KOPT-K1 (cell line): ENCODE data around the gene ZNF132.
"Not testable (repeated sequence)": the region's sequence is repeated elsewhere in the genome, so short reads cannot be mapped to it uniquely, and the experiment has no call there.

Experiments used
- H3K27ac ChIP-seq: fragments of 200-600 bp; sonication (generic); 2 replicates; pipeline ENCODE4 v1.5.1; 2016; ENCODE audit warnings: antibody characterized with exemption, mild to moderate bottlenecking, low read depth, low read length; ENCODE audit not compliant: poor library complexity, severe bottlenecking
- H3K36me3 ChIP-seq: fragments of 200-600 bp; sonication (generic); 2 replicates; pipeline ENCODE4 v1.5.1; 2017; ENCODE audit warnings: antibody characterized with exemption, mild to moderate bottlenecking, low read length, moderate library complexity; ENCODE audit not compliant: insufficient read depth
- H3K9me3 ChIP-seq: fragments of 200-600 bp; sonication (generic); 2 replicates; pipeline ENCODE4 v1.5.1; 2017; ENCODE audit warnings: antibody characterized with exemption, low read length, mild to moderate bottlenecking; ENCODE audit not compliant: insufficient read depth, poor library complexity, severe bottlenecking

Gene ZNF132

DNA sequence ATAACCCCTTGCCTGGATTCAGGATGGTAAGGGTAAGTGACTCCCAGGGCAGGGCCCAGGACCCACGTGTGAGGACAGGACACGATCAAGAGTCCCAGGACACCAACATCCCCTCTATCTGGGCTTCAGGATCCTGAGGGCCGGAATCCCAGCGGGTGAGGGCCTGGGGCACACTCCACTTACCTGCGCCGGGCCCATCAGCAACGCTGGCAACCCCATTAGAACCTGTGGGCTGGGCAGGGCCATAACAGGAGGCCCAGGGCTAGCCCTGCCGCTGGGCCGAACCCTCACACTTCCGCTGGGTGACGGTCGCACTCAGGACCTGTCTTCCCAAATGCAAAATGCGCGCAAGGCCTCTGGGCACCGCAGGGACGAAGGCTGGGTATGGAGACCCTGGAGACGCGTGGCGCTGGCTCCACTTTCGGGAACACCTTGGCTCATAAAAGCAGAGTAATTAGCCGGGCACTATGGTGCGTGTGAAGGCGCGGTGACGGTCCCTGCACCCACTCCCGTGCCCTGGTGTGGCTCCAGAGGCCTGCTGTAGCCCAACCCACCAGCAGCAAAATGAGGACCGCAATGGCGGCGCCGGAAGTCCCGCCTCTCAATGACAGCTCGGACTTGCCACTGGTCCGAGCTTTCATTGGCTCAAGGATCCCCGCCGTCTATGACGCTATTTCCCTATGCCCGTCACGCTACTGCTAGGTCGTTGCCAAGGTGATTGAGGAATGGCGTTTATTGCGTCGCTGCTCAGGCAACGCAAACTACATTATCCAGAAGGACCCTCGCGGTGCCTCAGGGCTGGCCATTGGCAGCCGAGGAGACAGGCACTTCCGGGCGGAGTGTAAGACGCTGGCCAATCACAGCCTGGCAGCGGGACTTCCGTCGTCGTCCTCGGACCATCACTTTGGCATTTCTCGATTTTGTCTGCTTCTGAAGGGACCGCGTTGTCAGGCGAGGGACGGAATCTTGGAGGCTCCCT is at the start of gene ZNF132:
Gene ZNF132, minus strand, starts transcription at position 578 of the 979 bp plus-strand sequence. Its CDS starts 332 bp downstream, at position 246.
- Histone ChIP-seq H3K9me3 (peaks cover 35% of the 10 kb centered on the region), H3K36me3 (no peaks in the 10 kb centered on the region), H3K27ac (no peak within 1 kb of the TSS)

DNA sequence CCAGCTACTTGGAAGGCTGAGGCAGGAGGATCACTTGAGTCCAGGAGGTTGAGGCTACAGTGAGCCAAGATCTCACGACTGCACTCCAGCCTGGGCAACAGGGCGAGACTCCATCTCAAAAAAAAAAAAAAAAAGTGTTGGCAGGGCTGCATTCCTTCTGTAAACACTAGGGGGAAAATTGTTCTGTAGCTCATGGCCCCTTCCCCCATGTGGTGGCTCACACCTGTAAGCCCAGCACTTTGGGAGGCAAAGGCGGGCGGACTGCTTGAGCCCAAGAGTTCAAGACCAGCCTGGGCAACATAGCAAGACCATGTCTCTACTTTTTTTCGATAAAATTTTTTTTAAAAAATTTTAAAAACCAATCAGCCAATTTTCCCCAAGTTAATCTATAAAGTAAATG is 44.4 kb upstream of the ZNF132 start:
- not testable (repeated sequence) for H3K27ac ChIP-seq, H3K9me3 ChIP-seq
- H3K36me3 ChIP-seq, result peaks cover 16% of the 10 kb centered on the region; the same call in 1 of the 2 replicates

DNA sequence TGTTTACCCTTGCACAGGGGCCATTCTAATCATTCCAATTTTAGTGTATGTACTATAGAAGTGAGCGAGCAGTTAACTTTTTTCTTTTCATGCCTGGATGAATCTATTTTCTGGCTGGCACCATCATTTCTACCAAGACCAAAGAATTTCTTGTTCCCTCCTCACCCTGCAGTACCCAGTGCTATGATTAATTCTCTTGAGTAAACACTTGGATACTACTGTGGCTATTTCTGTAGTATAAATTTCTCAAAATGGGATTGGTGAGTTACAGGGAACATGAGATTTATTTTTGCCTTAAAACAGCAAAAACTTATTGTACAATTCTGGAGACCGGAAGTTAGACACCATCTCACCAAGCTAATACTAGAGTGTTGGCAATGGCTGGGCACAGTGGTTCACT is 43.8 kb upstream of the ZNF132 start:
- H3K27ac ChIP-seq, result peak overlapping the region; percentile 82
- no peaks in the 10 kb centered on the region for H3K9me3 ChIP-seq
- H3K36me3 ChIP-seq, result peaks cover 16% of the 10 kb centered on the region; the same call in 1 of the 2 replicates

DNA sequence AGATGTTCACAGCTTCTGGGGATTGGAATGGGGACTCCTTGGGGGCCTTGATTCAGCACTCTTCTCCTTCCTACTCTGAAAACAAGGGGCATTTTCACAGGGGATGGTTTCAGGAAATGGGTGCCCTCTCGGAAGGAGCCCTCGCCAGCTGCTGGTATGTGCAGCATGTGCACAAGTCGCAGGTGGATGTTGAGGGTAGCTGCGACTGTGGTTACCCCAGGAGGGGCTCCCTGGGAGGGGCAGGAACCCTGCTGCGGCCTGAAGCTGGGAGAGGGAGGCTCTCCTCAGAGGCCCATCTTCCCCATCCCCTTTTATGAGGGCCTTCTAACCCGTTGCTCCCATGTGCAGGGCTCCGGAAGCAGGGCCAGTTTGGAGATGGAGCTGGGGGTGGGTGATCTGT is 42.4 kb upstream of the ZNF132 start:
- H3K27ac ChIP-seq, result peak overlapping the region; percentile 82
- H3K9me3 ChIP-seq, result no peaks in the 10 kb centered on the region
- H3K36me3 ChIP-seq, result peaks cover 16% of the 10 kb centered on the region; the same call in 1 of the 2 replicates

DNA sequence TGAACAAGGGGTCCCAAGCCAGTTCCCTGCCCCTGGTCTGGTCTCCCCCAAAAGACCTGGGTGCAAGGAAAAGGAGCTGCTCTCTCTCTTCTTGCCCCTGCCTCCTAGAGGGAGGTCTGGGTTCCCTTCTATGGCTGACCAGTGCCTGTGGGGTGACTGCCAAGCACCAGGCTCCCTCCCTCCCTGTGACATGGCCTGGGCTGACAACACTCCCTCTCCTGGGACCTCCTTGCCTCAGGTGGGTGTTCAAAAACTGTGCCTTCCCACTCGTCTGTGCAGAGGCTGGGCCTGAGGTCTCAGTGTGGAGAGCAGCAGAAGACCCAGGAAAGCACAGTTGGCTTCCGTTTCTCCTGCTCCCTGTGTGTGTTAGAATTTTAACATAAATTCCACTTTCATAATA is 40.9 kb upstream of the ZNF132 start:
- peaks cover 16% of the 10 kb centered on the region; the same call in 1 of the 2 replicates for H3K36me3 ChIP-seq
- H3K9me3 ChIP-seq, result no peaks in the 10 kb centered on the region
- H3K27ac ChIP-seq, result peak overlapping the region; percentile 82

DNA sequence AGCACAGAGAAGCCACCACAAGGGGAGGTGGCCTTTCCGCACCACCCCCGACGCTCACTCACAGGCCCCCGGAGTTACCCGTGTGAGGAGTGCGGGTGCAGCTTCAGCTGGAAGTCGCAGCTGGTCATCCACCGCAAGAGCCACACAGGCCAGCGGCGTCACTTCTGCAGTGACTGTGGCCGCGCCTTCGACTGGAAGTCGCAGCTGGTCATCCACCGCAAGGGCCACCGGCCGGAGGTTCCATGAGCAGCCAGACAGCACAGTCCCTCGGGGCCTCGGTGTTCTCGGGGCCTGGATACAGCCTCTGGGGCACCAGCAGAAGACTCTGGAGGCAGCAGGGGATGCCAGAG is 40.5 kb upstream of the ZNF132 start:
- Histone ChIP-seq H3K36me3 (peaks cover 16% of the 10 kb centered on the region; the same call in 1 of the 2 replicates), H3K9me3 (no peaks in the 10 kb centered on the region), H3K27ac (no peak overlapping the region)

DNA sequence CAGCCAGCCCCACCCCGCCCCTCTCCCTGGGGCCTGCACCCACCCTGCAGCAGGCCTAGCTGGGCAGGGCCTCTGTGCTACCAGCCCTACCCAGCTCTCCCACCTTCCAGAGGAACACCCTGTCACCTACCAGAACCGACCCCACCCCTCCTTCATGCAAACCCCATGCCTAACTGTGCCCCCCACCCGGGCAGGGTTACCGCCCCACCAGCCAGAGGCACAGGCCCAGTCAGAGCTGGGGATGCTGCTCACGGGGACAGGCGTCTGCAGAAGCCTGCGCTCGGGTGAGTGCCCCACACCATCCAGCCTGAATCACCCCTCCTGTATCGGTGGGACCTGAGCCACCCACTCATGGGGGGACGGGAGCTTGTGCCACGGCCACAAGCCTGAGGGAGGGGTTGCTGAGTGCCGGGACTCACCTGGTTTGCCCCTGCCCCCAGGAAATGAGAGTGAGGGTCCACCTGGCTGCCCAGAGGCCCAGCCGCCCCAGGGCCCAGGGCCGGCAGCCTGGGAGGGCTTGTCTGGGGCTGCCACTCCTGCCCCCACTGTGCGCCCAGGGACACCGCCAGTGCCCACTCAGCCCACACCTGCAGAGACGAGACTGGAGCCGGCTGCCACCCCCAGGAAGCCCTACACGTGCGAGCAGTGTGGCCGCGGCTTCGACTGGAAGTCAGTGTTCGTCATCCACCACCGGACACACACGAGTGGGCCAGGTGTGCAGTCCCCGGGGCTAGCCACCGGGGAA is 40.0 kb upstream of the ZNF132 start:
- Histone ChIP-seq H3K36me3 (peaks cover 16% of the 10 kb centered on the region; the same call in 1 of the 2 replicates), H3K27ac (no peak overlapping the region), H3K9me3 (no peaks in the 10 kb centered on the region)

DNA sequence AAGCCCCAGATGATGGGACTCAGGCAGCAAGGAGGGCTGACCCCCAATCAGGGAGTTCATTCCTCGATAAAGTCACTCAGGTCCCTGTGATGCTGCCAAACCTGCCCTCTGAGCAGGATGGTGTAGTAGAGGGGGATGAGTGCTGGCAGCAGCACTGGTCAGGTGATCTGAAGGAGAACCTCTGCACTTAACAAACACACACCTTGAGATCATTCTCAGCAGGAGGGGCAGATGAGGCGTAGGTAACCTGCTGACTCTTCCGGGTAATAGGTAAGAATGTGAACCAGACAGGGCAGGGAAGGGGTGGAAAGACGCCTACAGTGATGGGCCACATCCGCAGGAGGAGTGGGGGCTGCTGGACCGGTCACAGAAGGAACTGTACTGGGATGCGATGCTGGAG is 39.4 kb upstream of the ZNF132 start:
- Histone ChIP-seq H3K9me3 (no peaks in the 10 kb centered on the region), H3K27ac (no peak overlapping the region), H3K36me3 (peaks cover 16% of the 10 kb centered on the region; the same call in 1 of the 2 replicates)

DNA sequence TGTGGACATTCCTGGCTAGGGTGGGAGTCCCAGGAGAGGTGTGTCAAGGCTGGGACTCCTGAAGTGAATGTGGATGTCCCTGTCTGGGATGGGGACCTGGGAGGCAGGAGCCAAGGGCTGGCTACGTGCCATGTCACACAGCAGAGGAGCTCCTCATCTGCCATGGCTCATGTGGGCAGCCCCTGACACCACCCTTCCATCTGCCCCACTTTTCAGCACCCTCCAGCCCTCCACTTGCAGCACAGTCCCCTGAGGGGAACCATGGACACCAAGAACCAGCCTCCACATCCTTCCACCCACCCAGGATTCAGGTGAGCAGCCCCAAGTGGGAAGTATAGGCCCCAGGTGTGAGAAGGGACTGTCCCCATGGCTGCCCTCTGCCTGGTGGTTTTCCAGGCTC is 37.9 kb upstream of the ZNF132 start:
- H3K9me3 ChIP-seq, result no peaks in the 10 kb centered on the region
- H3K36me3 ChIP-seq, result peaks cover 28% of the 10 kb centered on the region
- H3K27ac ChIP-seq, result peak overlapping the region; percentile 97

DNA sequence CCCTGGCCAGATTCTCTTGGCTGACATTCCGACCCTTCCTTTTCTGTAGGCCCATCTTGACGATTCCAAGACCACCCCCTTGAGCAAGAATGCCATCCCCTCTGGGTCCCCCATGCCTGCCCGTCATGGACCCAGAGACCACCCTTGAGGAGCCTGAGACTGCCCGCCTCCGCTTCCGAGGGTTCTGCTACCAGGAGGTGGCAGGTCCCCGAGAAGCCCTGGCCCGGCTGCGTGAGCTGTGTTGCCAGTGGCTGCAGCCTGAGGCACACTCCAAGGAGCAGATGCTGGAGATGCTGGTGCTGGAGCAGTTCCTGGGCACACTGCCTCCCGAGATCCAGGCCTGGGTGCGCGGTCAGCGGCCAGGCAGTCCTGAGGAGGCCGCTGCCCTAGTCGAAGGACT is 37.2 kb upstream of the ZNF132 start:
- H3K9me3 ChIP-seq, result no peaks in the 10 kb centered on the region
- H3K36me3 ChIP-seq, result peaks cover 35% of the 10 kb centered on the region
- peak overlapping the region; percentile 97 for H3K27ac ChIP-seq

DNA sequence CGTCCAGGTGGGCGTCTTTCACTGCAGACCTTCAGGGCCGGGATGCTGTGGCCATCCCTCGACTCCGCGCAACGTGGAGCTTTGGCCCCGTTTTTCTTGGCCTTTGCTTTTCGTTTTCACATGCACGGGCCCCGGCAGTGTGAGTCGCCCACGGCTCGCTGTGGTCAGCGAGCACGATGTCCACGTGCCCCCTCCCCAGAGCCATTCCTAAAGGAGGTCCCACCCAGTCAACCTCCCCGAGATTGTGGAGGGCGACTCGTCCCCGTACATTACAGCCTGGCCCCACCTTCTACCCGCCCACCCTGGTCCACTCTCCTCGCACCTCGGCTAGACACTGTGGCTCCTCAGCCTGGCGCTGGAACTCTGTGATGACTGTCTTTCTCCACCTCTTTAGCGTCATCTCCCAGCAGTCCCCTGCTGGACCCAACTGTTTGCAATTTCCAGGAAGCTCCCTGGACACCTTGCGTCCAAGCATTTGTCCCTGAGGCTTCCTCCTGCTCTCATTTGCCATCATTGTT is 36.6 kb upstream of the ZNF132 start:
- no peaks in the 10 kb centered on the region for H3K9me3 ChIP-seq
- peak overlapping the region; percentile 97 for H3K27ac ChIP-seq
- H3K36me3 ChIP-seq, result peaks cover 41% of the 10 kb centered on the region

DNA sequence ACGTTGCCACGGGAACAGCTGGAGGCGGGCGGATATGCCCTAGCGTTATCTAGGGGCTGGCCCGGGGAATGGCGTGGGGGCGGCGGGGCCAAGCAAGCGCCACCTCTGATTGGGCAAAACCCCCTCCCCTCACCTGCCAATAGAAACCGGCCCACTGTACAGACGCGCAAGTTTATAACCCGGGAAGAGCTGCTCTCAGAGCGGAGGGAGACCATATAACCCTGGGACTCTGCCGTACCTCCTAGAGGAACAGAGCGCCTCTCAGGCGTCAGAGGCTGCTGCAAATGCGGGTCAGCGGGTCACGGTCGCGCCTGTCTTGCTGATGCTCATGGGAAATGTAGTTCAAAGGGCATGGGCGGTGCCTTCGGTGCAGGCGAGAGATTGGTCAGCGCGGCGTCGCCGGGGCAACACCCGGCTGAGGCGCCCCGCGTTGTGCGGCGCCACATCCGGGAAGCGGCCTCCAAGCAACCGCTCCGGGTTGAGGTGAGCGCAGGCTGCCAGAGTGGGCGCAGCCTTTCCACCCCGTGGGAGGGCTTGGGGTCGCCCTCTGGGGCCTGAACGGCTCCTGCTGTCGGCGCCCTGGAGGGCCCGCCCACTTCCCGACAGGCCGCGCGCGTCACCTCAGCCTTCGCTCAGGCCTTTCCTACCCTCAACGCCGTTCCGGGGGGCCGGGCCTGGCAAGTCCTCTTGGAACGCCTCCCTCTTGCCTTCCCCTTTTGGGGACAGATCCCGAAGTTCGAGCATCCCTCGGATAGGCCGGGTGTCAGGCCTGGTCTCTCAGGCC is 36.0 kb upstream of the ZNF132 start, which contains the start of gene ZNF446:
Gene ZNF446, plus strand, starts transcription at position 639 of the 784 bp plus-strand sequence. CDS start 867 bp downstream, outside the sequence.
- Histone ChIP-seq H3K27ac (peak within 1 kb of the TSS; percentile 97), H3K36me3 (peaks cover 38% of the 10 kb centered on the region), H3K9me3 (no peaks in the 10 kb centered on the region)

DNA sequence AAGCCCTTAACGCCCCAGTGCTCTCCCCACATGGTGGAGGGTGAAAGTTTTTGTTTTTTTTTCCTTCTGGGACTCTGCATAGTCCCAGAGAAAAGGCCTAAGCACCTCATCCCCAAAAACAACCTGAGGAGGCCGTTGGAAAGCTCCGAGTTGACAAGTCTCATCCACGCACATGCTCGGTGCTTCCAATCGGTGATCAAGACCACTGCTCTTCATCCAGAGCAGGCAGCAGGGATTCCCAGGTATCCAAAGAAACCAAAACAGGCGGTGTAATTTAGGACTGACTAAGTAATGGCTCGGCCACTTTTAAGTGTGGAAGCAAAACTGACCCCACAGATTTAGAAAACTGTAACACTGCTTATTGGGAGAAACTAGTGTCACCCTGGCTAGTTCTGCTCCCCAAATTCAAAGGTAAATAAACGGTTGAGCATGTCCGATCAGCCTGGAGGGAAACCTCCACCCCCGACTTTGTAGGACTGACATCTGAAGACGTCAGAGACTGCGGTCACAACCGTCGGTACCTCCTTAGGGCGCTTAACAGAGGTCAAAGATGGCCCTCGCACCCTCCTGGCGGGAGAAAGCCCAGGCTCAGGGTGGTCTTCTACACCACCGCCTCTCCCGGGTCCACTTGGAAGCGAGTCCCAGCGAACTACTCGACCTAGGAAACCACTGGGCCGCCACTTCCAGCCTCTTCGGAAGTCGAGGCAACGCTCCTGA is 35.2 kb upstream of the ZNF132 start:
- peak overlapping the region; percentile 97 for H3K27ac ChIP-seq
- H3K36me3 ChIP-seq, result peaks cover 37% of the 10 kb centered on the region

More for the DNA sequence above, 35.2 kb upstream of the ZNF132 start:
- H3K9me3 ChIP-seq, result no peaks in the 10 kb centered on the region
